Activated T-helper 1 cell treated with anti-CD3 and anti-CD28 coated beads, Interleukin-12 subunit alpha, Interleukin-12 subunit beta, Interleukin-2, Interleukin-4 antibody, amounts not matched to agents 30 ng/mL and 10 ng/mL and 1 ng/mL, durations not matched to agents 14 hours and 24 hours and 36 hours (primary cell): ENCODE data around the gene LRRC3C. TPM values are rescaled to one million over a fixed set of nuclear protein-coding genes. Genes with fewer than 3 reads are reported as not detected.

Source experiments
- DNase-seq: peaks from one replicate; pipeline ENCODE4 v3.0.0; 2021; ENCODE audit warnings: low spot score
- H3K27ac Mint-ChIP-seq: one replicate; pipeline ENCODE4 v1.8.0; 2021; ENCODE audit warnings: mild to moderate bottlenecking, mixed read lengths
- H3K27me3 Mint-ChIP-seq: one replicate; pipeline ENCODE4 v1.8.0; 2022; ENCODE audit warnings: mild to moderate bottlenecking, moderate library complexity, mixed read lengths; ENCODE audit not compliant: insufficient read depth
- H3K36me3 Mint-ChIP-seq: one replicate; pipeline ENCODE4 v1.8.0; 2021; ENCODE audit warnings: low read depth, mixed read lengths
- H3K4me1 Mint-ChIP-seq: one replicate; pipeline ENCODE4 v1.8.0; 2021; ENCODE audit warnings: low read depth, mixed read lengths
- H3K4me3 Mint-ChIP-seq: one replicate; pipeline ENCODE4 v1.8.0; 2021; ENCODE audit warnings: mild to moderate bottlenecking, moderate library complexity, mixed read lengths
- H3K9me3 Mint-ChIP-seq: one replicate; pipeline ENCODE4 v1.8.0; 2021; ENCODE audit warnings: mixed read lengths
- intact Hi-C: fragments of 100-400 bp; cut with micrococcal nuclease; formaldehyde crosslinking; loops from one replicate; pipeline ENCODE4 v1.15.1; 2024
- total RNA-seq: library from RNA; stranded (reverse); gene quantifications from 2 replicates; pipeline ENCODE4 v1.2.3, GENCODE V29; 2022

Gene LRRC3C
- total RNA-seq, 1 donor from 2014 or later = not detected

DNA sequence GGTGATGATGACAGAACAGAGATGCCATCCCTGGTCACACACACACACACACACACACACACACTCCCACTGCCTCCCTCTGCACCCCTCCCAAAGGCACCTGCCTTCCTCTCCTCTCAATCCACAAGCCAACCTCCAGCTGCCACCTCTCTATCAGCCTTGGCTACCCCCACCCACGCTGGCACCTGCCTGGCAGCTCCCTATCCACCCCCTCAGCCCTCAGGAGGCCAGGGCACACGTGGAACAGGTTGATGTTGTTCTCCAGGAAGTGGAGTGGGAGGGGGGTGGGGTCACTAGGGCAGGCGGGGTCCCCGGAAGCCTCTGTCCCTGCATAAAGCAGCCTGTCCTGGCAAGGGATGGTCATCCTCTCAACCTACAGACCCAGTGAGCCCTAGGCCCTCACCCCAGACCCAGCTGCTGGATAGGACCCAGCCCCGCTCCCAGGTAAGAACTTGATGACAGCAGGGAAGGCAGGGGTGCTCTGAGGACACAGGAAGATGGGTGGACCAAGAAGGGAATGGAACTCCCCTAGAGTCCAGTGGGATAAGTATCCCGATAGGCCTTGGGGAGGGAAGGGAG is 35.2 kb downstream of the LRRC3C start, which contains the start of gene GSDMA:
Gene GSDMA, plus strand, starts transcription at position 363 of the 579 bp plus-strand sequence. CDS start 2,684 bp downstream, outside the sequence.
- peaks cover 7% of the 10 kb centered on the region for H3K27me3 Mint-ChIP-seq
- no peaks in the 10 kb centered on the region for H3K9me3 Mint-ChIP-seq
- peaks cover 38% of the 10 kb centered on the region for H3K4me1 Mint-ChIP-seq
- H3K27ac Mint-ChIP-seq = peak within 1 kb of the TSS; percentile 71
- intact Hi-C loops = no loop called here
- DNase-seq = no peak
- H3K4me3 Mint-ChIP-seq = no peak within 1 kb of the TSS
- H3K36me3 Mint-ChIP-seq = no peaks in the 10 kb centered on the region

DNA sequence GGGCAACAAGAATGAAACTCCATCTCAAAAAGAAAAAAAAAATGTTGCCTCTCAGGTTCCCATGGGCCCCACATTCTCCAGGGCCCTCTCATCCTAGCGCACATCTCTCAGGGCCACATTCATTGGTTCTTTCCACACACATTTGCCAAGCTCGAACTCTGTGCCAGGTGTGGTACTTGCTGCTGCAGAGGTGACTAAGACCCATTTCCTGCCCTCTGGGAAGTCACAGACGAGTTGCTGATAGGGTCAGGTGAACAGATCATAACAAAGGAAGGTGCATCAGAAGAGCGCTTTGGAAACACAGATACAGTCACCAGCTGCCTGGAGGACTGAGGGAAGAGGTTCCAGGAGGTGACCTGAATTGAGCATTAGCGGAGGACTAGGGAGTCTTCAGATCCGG is 36.3 kb downstream of the LRRC3C start:
- Mint-ChIP-seq H3K9me3 (no peaks in the 10 kb centered on the region), H3K27ac (peak overlapping the region; percentile 25), H3K36me3 (no peaks in the 10 kb centered on the region), H3K4me3 (no peak overlapping the region), H3K27me3 (peaks cover 7% of the 10 kb centered on the region), H3K4me1 (peaks cover 35% of the 10 kb centered on the region)
- no peak for DNase-seq
- intact Hi-C loops = no loop called here

DNA sequence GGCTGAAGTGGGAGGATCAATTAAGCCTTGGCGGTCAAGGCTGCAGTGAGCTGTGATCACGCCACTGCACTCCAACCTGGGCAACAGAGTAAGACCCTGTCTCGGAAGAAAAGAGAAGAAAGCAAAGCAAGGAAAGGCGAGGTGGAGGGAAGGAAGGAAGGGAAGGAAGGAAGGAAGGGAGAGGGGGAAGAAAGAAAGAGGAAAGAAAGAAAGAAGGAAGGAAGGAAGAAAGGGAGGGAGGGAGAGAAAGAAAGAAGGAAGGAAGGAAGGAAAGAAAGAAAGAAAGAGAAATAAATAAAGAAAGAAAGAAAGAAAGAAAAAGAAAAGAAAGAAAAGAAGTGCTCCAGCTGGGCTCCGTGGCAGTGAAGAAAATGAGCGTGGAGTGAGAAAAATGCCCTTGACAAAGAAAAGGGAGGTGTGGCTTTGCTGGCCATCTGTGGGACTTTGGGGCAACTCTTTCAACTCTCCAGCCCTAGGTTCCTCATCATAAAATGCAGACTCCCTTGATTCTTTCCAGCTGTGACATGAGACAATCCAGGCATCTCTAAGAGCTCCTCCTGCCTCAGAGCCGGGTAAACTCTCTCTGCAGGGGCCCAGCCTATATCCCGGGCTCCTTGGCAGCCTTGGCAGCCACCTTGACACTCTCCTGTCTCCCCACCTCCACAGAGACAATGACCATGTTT is 37.6 kb downstream of the LRRC3C start:
- H3K36me3 Mint-ChIP-seq = no peaks in the 10 kb centered on the region
- DNase-seq = no peak
- H3K4me3 Mint-ChIP-seq = no peak overlapping the region

DNA sequence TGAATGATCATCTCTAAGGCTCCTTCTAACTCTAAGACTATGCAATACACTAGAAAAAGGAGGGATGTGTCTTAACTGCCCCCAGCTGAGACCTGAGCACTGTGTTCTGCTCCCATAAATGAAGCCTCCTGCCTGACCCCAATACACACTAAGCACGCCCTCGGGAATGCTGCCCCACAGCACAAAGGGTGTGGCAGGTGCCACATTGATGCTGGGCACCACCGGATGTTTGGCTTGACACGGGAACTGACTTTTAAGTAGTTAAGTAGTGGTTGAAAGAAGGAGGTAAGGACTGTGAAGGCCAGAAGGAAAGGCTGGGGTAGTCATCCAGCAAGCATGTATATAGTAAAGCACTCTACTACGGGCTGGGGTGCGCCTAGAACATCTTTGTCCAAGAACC is 39.2 kb downstream of the LRRC3C start:
- Mint-ChIP-seq H3K4me1 (peaks cover 22% of the 10 kb centered on the region), H3K27me3 (peaks cover 22% of the 10 kb centered on the region), H3K4me3 (no peak overlapping the region), H3K9me3 (no peaks in the 10 kb centered on the region), H3K36me3 (no peaks in the 10 kb centered on the region), H3K27ac (no peak overlapping the region)
- intact Hi-C loops = no loop called here
- DNase-seq = no peak

More for the DNA sequence above, 37.6 kb downstream of the LRRC3C start:
- H3K27ac Mint-ChIP-seq = no peak overlapping the region
- H3K4me1 Mint-ChIP-seq = peaks cover 28% of the 10 kb centered on the region
- peaks cover 15% of the 10 kb centered on the region for H3K27me3 Mint-ChIP-seq
- no peaks in the 10 kb centered on the region for H3K9me3 Mint-ChIP-seq
- intact Hi-C loops = no loop called here

DNA sequence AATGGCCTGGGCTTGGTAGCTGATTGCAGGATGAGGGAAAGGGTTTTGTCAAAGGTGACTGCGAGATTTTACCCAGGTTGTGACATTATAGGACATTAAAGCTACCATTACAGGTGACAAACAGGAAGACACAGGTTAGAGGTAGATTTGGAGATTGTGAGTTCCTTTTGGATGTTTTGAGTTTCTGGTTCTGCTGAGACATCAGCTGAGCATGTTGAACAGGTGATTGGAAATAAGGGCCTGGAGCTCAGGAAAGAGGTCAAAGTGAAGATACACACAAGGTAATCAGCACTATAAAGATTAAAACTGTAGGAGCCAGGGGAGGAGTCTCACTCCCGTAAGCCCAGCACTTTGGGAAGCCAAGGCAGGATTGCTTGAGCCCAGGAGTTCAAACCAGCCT is 41.2 kb downstream of the LRRC3C start:
- intact Hi-C loops = no loop called here
- H3K27me3 Mint-ChIP-seq = peaks cover 22% of the 10 kb centered on the region
- no peak overlapping the region for H3K4me3 Mint-ChIP-seq
- no peak for DNase-seq
- peaks cover 4% of the 10 kb centered on the region for H3K4me1 Mint-ChIP-seq
- H3K27ac Mint-ChIP-seq = no peak overlapping the region
- H3K9me3 Mint-ChIP-seq = no peaks in the 10 kb centered on the region
- no peaks in the 10 kb centered on the region for H3K36me3 Mint-ChIP-seq

- Mint-ChIP-seq H3K4me3 (no peak overlapping the region), H3K36me3 (no peaks in the 10 kb centered on the region), H3K27ac (no peak overlapping the region), H3K9me3 (no peaks in the 10 kb centered on the region), H3K4me1 (no peaks in the 10 kb centered on the region), H3K27me3 (peaks cover 18% of the 10 kb centered on the region)
- intact Hi-C loops = no loop called here
- no peak for DNase-seq
These were observed 41.8 kb downstream of the LRRC3C start for GRCh38 chr17:39969375-39969774.

DNA sequence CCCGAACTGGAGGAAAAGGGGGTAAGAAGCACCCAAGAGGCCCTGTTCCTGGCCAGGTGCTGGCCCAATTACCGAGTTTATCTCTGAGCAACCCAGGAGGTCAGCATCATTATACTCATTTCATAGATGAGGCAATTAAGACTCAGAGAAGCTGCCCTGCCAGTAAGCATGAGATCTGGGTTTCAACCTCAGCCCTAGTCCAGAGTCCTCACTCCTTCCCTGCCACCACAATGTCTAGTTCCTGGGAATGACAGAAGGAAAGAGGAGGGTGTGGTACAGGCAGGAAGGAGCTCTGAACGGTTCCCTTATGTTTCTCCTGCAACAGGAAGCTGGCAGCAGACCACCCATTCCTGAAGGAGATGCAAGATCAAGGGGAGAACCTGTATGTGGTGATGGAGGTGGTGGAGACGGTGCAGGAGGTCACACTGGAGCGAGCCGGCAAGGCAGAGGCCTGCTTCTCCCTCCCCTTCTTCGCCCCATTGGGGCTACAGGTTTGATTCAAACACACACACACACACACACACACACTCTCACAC is 42.7 kb downstream of the LRRC3C start:
- H3K36me3 Mint-ChIP-seq = no peaks in the 10 kb centered on the region
- intact Hi-C loops = no loop called here
- no peak for DNase-seq
- no peaks in the 10 kb centered on the region for H3K9me3 Mint-ChIP-seq
- no peaks in the 10 kb centered on the region for H3K4me1 Mint-ChIP-seq
- H3K4me3 Mint-ChIP-seq = no peak overlapping the region
- H3K27me3 Mint-ChIP-seq = peaks cover 18% of the 10 kb centered on the region
- H3K27ac Mint-ChIP-seq = no peak overlapping the region

- intact Hi-C loops = no loop called here
- H3K4me1 Mint-ChIP-seq = no peaks in the 10 kb centered on the region
- H3K36me3 Mint-ChIP-seq = no peaks in the 10 kb centered on the region
- H3K9me3 Mint-ChIP-seq = no peaks in the 10 kb centered on the region
- no peak for DNase-seq
- H3K27ac Mint-ChIP-seq = no peak overlapping the region
- peaks cover 20% of the 10 kb centered on the region for H3K27me3 Mint-ChIP-seq
- H3K4me3 Mint-ChIP-seq = no peak overlapping the region
These were observed 43.6 kb downstream of the LRRC3C start for GRCh38 chr17:39971076-39971603.

DNA sequence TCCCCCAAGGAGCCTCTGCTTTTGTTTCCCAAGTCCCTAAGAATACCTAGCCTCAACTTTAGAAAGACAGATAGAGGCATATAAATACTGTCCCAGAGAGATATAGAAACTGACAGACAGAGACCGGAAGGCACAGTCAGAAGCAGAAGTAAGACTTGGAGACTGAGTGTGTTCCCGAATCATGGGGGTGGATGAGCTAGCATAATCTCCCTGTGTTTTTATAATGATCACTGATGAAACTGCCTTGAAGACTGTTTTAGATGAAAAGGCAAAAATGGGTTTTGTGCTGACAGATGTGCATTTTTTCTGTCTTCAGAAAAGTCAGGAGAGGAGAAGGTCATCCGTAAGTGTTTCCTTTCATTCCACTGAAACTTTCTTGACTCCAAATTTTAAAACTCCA is 44.7 kb downstream of the LRRC3C start:
- no peak for DNase-seq
- no peak overlapping the region for H3K4me3 Mint-ChIP-seq
- intact Hi-C loops = no loop called here
- H3K27ac Mint-ChIP-seq = no peak overlapping the region
- H3K9me3 Mint-ChIP-seq = no peaks in the 10 kb centered on the region
- no peaks in the 10 kb centered on the region for H3K36me3 Mint-ChIP-seq
- H3K4me1 Mint-ChIP-seq = no peaks in the 10 kb centered on the region
- peaks cover 20% of the 10 kb centered on the region for H3K27me3 Mint-ChIP-seq

DNA sequence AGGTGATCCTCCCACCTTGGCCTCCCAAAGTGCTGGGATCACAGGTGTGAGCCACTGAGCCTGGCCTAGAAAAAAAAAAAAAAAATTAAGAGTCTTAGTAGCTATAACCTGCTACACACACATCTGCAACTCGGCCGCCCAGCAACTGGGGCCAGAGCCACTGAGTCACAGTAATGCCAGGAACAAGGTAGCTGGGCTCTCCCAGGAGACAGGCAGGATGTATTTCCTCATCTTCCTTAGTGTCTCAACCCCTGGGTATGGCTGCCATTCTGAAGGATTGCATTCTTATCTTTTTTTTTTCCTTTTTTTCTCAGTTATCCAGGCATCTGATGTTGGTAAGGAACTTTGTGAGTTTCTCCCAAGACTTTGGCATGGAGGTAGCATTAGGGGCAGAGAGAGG is 46.0 kb downstream of the LRRC3C start:
- Mint-ChIP-seq H3K4me1 (no peaks in the 10 kb centered on the region), H3K4me3 (no peak overlapping the region), H3K9me3 (no peaks in the 10 kb centered on the region), H3K36me3 (no peaks in the 10 kb centered on the region), H3K27me3 (peaks cover 24% of the 10 kb centered on the region), H3K27ac (no peak overlapping the region)
- no peak for DNase-seq
- intact Hi-C loops = no loop called here

DNA sequence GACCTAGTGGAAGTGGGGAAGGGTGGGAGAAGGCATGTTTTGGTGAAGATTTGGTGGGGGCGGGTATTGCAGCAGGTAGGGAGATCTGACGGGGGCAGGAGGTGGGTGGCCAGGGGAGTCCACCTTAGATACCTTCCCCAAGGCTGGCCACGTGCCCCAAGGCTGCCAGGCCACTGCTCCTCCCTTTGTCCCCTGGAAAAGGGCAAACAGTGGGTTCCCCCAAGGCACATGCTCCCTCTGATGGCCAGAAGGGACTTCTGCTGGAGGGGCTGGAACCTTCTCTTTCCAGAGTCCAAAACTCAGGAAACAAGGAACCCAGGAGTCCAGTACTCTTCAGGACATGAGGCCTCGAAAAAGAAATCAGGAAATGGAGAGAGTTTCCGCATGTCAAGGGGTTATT is 46.9 kb downstream of the LRRC3C start:
- H3K36me3 Mint-ChIP-seq = no peaks in the 10 kb centered on the region
- intact Hi-C loops = no loop called here
- no peak for DNase-seq
- no peak overlapping the region for H3K4me3 Mint-ChIP-seq
- no peak overlapping the region for H3K27ac Mint-ChIP-seq
- H3K4me1 Mint-ChIP-seq = peaks cover 4% of the 10 kb centered on the region
- no peaks in the 10 kb centered on the region for H3K9me3 Mint-ChIP-seq
- H3K27me3 Mint-ChIP-seq = peaks cover 18% of the 10 kb centered on the region

DNA sequence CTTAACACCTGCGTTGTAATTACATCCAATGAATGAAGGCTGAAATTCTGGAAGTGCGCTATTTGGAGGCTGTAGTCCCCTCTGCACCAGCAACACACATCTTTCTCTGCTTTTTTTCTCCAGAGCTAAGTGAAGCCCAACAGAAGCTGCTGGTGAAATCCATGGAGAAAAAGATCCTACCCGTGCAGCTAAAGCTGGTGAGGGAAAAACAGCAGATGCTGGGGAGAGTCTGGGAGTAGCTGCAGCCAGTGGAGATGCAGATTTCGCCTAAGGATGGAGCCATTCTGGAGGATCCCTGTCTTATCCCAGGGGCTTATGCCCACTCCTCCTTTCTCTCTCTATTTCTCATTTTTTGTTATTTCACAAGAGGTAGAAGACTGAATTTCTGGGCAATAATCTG is 48.3 kb downstream of the LRRC3C start:
- peaks cover 12% of the 10 kb centered on the region for H3K27me3 Mint-ChIP-seq
- intact Hi-C loops = no loop called here
- no peaks in the 10 kb centered on the region for H3K36me3 Mint-ChIP-seq
- peaks cover 14% of the 10 kb centered on the region for H3K4me1 Mint-ChIP-seq
- no peak overlapping the region for H3K27ac Mint-ChIP-seq
- no peaks in the 10 kb centered on the region for H3K9me3 Mint-ChIP-seq
- DNase-seq = no peak
- H3K4me3 Mint-ChIP-seq = no peak overlapping the region

GRCh38 chr17:39979016-39979670 is 51.6 kb downstream of the LRRC3C start:
- H3K4me3 Mint-ChIP-seq = peak overlapping the region; percentile 96
- H3K36me3 Mint-ChIP-seq = peaks cover 11% of the 10 kb centered on the region
- intact Hi-C loops = no loop called here
- no peak overlapping the region for H3K27ac Mint-ChIP-seq
- no peaks in the 10 kb centered on the region for H3K9me3 Mint-ChIP-seq
- no peak for DNase-seq
- H3K27me3 Mint-ChIP-seq = peaks cover 7% of the 10 kb centered on the region
- peaks cover 28% of the 10 kb centered on the region for H3K4me1 Mint-ChIP-seq
